ENCODE data around the gene ZBTB6. TPM values are rescaled to one million over a fixed set of nuclear protein-coding genes. Genes with fewer than 3 reads are reported as not detected.

ZBTB6 gene, protein sequence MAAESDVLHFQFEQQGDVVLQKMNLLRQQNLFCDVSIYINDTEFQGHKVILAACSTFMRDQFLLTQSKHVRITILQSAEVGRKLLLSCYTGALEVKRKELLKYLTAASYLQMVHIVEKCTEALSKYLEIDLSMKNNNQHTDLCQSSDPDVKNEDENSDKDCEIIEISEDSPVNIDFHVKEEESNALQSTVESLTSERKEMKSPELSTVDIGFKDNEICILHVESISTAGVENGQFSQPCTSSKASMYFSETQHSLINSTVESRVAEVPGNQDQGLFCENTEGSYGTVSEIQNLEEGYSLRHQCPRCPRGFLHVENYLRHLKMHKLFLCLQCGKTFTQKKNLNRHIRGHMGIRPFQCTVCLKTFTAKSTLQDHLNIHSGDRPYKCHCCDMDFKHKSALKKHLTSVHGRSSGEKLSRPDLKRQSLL
- 10 to 100 TPM in 1 of 2 donors, 1 to 10 TPM in 1; 9.3 to 11.7 TPM for total RNA-seq
- polyA plus RNA-seq (2013, experiment 1 of 2): 12.6 TPM
- polyA plus RNA-seq (2013, experiment 2 of 2): 13.1 TPM
- long read RNA-seq, experiment 1, full-length matches to known transcripts: 1 of 9 reads
- long read RNA-seq, experiment 1, partial matches to known transcripts: 0 of 9 reads
- long read RNA-seq, experiment 1, other reads (novel, unspliced or antisense): 8 of 9 reads
- long read RNA-seq, experiment 2, full-length matches to known transcripts: 14 of 22 reads
- long read RNA-seq, experiment 2, partial matches to known transcripts: 0 of 22 reads
- long read RNA-seq, experiment 2, other reads (novel, unspliced or antisense): 8 of 22 reads
- long read RNA-seq, experiment 3, full-length matches to known transcripts: 24 of 39 reads
- long read RNA-seq, experiment 3, partial matches to known transcripts: 0 of 39 reads
- long read RNA-seq, experiment 3, other reads (novel, unspliced or antisense): 15 of 39 reads
- long read RNA-seq, experiment 4, full-length matches to known transcripts: 1 of 1 reads
- long read RNA-seq, experiment 4, partial matches to known transcripts: 0 of 1 reads
- long read RNA-seq, experiment 4, other reads (novel, unspliced or antisense): 0 of 1 reads

DNA sequence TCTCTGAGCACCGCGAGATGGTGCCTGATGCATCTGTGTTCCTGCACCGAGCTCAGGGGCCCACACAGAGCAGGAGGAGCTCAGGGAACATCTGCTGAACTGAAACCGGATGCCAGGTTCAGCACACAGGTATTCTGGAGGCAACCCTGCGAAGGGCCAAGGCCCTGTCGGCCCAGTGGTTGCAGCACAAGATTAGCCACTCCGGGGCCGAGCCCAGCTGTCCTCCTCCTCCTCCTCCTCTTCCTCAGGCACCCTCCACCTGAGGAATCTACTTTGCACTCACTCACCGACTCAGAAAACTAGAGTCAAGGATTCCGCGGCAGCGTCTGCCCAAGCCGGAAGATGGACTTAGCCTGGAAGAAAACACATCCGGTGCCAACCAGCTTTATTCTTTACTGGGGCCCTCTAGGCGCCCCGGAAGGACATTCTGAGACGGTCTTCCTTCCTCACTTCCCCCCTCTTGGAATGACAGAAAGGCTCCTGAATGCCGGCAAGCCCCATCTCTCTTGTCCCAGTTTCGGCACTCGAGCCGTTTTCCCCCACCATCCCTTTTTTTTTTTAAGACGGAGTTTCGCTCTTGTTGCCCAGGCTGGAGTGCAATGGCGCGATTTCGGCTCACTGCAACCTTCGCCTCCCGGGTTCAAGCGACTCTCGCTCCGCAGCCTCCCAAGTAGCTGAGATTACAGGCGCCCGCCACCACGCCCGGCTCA, at the start of gene ZBTB6:
Gene ZBTB6 (minus strand): TSS at position 360 of the 710 bp plus-strand sequence. CDS start 1,251 bp downstream, outside the sequence.
- Mint-ChIP-seq H3K36me3 (ENCODE audit: low read depth) (peaks cover 20% of the 10 kb centered on the region), H3K4me3 (peak within 1 kb of the TSS; percentile 91), H3K9me3 (no peaks in the 10 kb centered on the region), H3K27ac (peak within 1 kb of the TSS; percentile 99), H3K27me3 (ENCODE audit: insufficient read depth) (no peaks in the 10 kb centered on the region), H3K4me1 (peaks cover 9% of the 10 kb centered on the region)
- Histone ChIP-seq H3K9me3 (ENCODE audit: control insufficient read depth, low read length) (no peaks in the 10 kb centered on the region), H3K9ac (ENCODE audit: extremely low read depth, low read length, poor library complexity, severe bottlenecking) (peak within 1 kb of the TSS; percentile 85), H3K4me1 (ENCODE audit: control insufficient read depth, insufficient read depth, low read length) (no peaks in the 10 kb centered on the region), H3K27ac (ENCODE audit: low read depth, low read length) (peak within 1 kb of the TSS; percentile 52), H3K36me3 (ENCODE audit: control insufficient read depth, insufficient read depth, low read length) (peaks cover 29% of the 10 kb centered on the region), H3K4me3 (ENCODE audit: low read length) (peak within 1 kb of the TSS; percentile 98), H3K27me3 (ENCODE audit: control insufficient read depth, insufficient read depth, low read length, poor library complexity, severe bottlenecking) (no peaks in the 10 kb centered on the region)
- TF ChIP-seq, protein P1, sequence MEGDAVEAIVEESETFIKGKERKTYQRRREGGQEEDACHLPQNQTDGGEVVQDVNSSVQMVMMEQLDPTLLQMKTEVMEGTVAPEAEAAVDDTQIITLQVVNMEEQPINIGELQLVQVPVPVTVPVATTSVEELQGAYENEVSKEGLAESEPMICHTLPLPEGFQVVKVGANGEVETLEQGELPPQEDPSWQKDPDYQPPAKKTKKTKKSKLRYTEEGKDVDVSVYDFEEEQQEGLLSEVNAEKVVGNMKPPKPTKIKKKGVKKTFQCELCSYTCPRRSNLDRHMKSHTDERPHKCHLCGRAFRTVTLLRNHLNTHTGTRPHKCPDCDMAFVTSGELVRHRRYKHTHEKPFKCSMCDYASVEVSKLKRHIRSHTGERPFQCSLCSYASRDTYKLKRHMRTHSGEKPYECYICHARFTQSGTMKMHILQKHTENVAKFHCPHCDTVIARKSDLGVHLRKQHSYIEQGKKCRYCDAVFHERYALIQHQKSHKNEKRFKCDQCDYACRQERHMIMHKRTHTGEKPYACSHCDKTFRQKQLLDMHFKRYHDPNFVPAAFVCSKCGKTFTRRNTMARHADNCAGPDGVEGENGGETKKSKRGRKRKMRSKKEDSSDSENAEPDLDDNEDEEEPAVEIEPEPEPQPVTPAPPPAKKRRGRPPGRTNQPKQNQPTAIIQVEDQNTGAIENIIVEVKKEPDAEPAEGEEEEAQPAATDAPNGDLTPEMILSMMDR (conservative IDR thresholded peaks at IDR 0.05): no peak
- DNase-seq: peak; percentile 90
- WGBS, 2 experiments (ENCODE audit: insufficient coverage in 1 of 2, insufficient read length in 1 of 2): 0 to 2% methylated on average over 22 to 35 of the region's 35 CpGs

DNA sequence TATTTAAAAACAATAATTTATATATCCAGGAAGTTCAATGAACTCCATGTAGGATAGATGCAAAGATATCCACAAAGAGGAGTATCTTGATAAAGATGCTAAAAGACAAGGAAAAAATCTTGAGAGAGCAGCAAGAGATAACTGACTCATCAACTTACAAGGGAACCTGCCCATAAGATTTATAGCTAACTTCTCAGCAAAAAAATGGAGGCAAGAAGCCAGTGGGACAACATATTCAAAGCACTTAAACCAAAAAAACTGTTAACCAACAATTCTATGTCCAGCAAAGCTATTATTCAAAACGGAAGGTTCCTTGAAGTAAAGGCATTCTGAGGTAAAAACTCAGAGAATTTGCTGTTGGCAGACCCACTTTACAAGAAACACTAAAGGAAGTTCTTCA, 48.0 kb upstream of the ZBTB6 start:
- no peaks in the 10 kb centered on the region for H3K9me3 ChIP-seq (ENCODE audit: control insufficient read depth, low read length)
- DNase-seq: no peak
- Mint-ChIP-seq H3K4me3 (no peak overlapping the region), H3K27me3 (ENCODE audit: insufficient read depth) (no peaks in the 10 kb centered on the region), H3K4me1 (peaks cover 8% of the 10 kb centered on the region), H3K36me3 (ENCODE audit: low read depth) (peaks cover 46% of the 10 kb centered on the region), H3K9me3 (no peaks in the 10 kb centered on the region), H3K27ac (no peak overlapping the region)
- no peak overlapping the region for H3K27ac ChIP-seq (ENCODE audit: low read depth, low read length)
- peaks cover 51% of the 10 kb centered on the region for H3K36me3 ChIP-seq (ENCODE audit: control insufficient read depth, insufficient read depth, low read length)
- TF ChIP-seq, protein P1 (conservative IDR thresholded peaks at IDR 0.05): no peak
- no peak overlapping the region for H3K9ac ChIP-seq (ENCODE audit: extremely low read depth, low read length, poor library complexity, severe bottlenecking)
- no peaks in the 10 kb centered on the region for H3K4me1 ChIP-seq (ENCODE audit: control insufficient read depth, insufficient read depth, low read length)
- WGBS, 2 experiments (ENCODE audit: insufficient coverage in 1 of 2, insufficient read length in 1 of 2): 86 to 100% methylated on average over 1 of the region's 1 CpG
- no peak overlapping the region for H3K4me3 ChIP-seq (ENCODE audit: low read length)
- H3K27me3 ChIP-seq (ENCODE audit: control insufficient read depth, insufficient read depth, low read length, poor library complexity, severe bottlenecking): no peaks in the 10 kb centered on the region

DNA sequence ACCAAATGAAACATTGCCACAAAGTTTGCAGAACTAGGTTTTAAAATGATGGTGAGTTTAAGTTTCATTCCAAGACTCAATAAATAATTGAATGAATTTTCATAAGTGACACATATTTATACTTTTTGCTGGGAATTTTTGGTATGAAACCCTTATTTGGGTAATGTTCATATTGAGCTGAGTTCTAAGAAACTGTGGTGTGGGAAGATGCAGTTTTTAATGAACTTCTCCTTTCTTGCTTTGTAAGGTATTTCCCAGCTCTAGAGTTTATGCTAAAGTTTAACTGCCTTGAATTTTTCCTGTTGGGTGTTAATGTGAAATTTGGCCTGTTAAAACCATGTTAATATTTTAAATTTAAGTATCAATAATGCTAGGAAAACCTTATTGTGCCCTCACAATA, 42.8 kb upstream of the ZBTB6 start:
- Histone ChIP-seq H3K4me1 (ENCODE audit: control insufficient read depth, insufficient read depth, low read length) (no peaks in the 10 kb centered on the region), H3K9me3 (ENCODE audit: control insufficient read depth, low read length) (no peaks in the 10 kb centered on the region), H3K27ac (ENCODE audit: low read depth, low read length) (no peak overlapping the region), H3K4me3 (ENCODE audit: low read length) (no peak overlapping the region), H3K9ac (ENCODE audit: extremely low read depth, low read length, poor library complexity, severe bottlenecking) (no peak overlapping the region), H3K27me3 (ENCODE audit: control insufficient read depth, insufficient read depth, low read length, poor library complexity, severe bottlenecking) (no peaks in the 10 kb centered on the region), H3K36me3 (ENCODE audit: control insufficient read depth, insufficient read depth, low read length) (peaks cover 19% of the 10 kb centered on the region)
- peaks cover 18% of the 10 kb centered on the region for H3K36me3 Mint-ChIP-seq (ENCODE audit: low read depth)
- H3K4me3 Mint-ChIP-seq: no peak overlapping the region
- H3K27ac Mint-ChIP-seq: no peak overlapping the region
- H3K9me3 Mint-ChIP-seq: no peaks in the 10 kb centered on the region
- no peak for DNase-seq
- H3K4me1 Mint-ChIP-seq: peaks cover 9% of the 10 kb centered on the region
- no peaks in the 10 kb centered on the region for H3K27me3 Mint-ChIP-seq (ENCODE audit: insufficient read depth)
- TF ChIP-seq, protein P1 (conservative IDR thresholded peaks at IDR 0.05): no peak

Data from endodermal cell (in vitro differentiated cells).